ENCODE results near the gene UQCC5.

Gene UQCC5

GRCh38 chr3:52536369-52537164, at the start of gene UQCC5:
Gene UQCC5 (plus strand): TSS chr3:52536605. CDS start chr3:52536756, 151 bp downstream.
- peak; percentile 98 for DNase-seq

- no peak for DNase-seq
These were observed 49.2 kb upstream of the UQCC5 start for GRCh38 chr3:52487050-52487787.

- no peak for DNase-seq
These were observed 48.4 kb upstream of the UQCC5 start for GRCh38 chr3:52487788-52488691.

- DNase-seq: no peak
These were observed 47.7 kb upstream of the UQCC5 start for GRCh38 chr3:52488746-52489145.

- no peak for DNase-seq
These were observed 47.0 kb upstream of the UQCC5 start for GRCh38 chr3:52489453-52489852.

GRCh38 chr3:52490035-52490938, 46.1 kb upstream of the UQCC5 start:
- DNase-seq: no peak

- DNase-seq: no peak
These were observed 45.4 kb upstream of the UQCC5 start for GRCh38 chr3:52490939-52491526.

- DNase-seq: no peak
These were observed 44.3 kb upstream of the UQCC5 start for GRCh38 chr3:52492059-52492458.

- no peak for DNase-seq
These were observed 43.0 kb upstream of the UQCC5 start for GRCh38 chr3:52493232-52494017.

GRCh38 chr3:52494445-52494844, 42.0 kb upstream of the UQCC5 start:
- DNase-seq: no peak

- DNase-seq: no peak
These were observed 41.4 kb upstream of the UQCC5 start, which contains the start of gene STAB1 for GRCh38 chr3:52494886-52495495. Gene STAB1 (plus strand): TSS chr3:52495338. CDS start chr3:52495414, 76 bp downstream.

- peak; percentile 65 for DNase-seq
These were observed 40.4 kb upstream of the UQCC5 start for GRCh38 chr3:52495777-52496602.

- DNase-seq: peak; percentile 71
These were observed 38.0 kb upstream of the UQCC5 start for GRCh38 chr3:52498137-52499054.

GRCh38 chr3:52501046-52501445, 35.4 kb upstream of the UQCC5 start:
- no peak for DNase-seq

GRCh38 chr3:52502001-52502400, 34.4 kb upstream of the UQCC5 start:
- DNase-seq: no peak

GRCh38 chr3:52502808-52503350, 33.5 kb upstream of the UQCC5 start:
- DNase-seq: no peak

GRCh38 chr3:52503788-52504424, 32.5 kb upstream of the UQCC5 start:
- DNase-seq: no peak
